ENCODE results near the gene MCM9.
"Not testable (repeated sequence)": the region's sequence is repeated elsewhere in the genome, so short reads cannot be mapped to it uniquely, and the experiment has no call there.

MCM9 gene

DNA sequence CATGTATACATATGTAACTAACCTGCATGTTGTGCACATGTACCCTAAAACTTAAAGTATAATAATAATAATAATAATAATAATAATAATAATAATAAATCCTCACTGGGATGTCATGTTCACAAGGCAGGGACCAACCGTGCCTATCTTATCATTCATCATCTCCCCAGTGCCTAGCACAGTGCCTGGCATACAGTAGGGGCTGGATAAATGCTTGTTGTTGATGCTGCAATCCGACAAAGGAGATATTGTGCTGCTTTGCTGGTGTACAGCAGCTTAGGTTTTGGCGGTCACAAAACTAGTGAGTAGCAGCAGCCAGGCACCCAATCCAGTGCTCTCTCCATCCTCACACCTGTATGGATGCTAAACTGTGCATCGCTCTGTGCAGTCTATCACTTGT, 135.1 kb downstream of the MCM9 start:
- H3K27ac Mint-ChIP-seq, result no peak overlapping the region
- no peak overlapping the region for H3K4me3 Mint-ChIP-seq
- no peaks in the 10 kb centered on the region for H3K27me3 Mint-ChIP-seq (ENCODE audit: low read depth)

DNA sequence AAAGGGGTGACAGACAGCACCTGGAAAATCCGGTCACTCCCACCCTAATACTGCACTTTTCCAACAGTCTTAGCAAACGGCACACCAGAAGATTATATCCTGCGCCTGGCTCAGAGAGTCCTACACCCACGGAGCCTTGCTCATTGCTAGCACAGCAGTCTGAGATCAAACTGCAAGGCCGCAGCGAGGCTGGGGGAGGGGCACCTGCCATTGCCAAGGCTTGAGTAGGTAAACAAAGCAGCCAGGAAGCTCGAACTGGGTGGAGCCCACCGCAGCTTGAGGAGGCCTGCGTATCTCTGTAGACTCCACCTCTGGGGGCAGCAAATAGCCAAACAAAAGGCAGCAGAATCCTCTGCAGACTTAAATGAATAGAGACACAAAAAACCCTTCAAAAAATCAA, 138.4 kb downstream of the MCM9 start:
- H3K27ac Mint-ChIP-seq, result peak overlapping the region; percentile 96
- H3K4me1 Mint-ChIP-seq (ENCODE audit: low read depth), result peaks cover 32% of the 10 kb centered on the region
- H3K4me3 Mint-ChIP-seq, result peak overlapping the region; percentile 85
- not testable (repeated sequence) for H3K27me3 Mint-ChIP-seq (ENCODE audit: low read depth)
- H3K36me3 Mint-ChIP-seq (ENCODE audit: low read depth), result peaks cover 24% of the 10 kb centered on the region
- peaks cover 24% of the 10 kb centered on the region for H3K9me3 Mint-ChIP-seq

More for the DNA sequence above, 135.1 kb downstream of the MCM9 start:
- H3K9me3 Mint-ChIP-seq, result peaks cover 18% of the 10 kb centered on the region
- peaks cover 23% of the 10 kb centered on the region for H3K36me3 Mint-ChIP-seq (ENCODE audit: low read depth)
- peaks cover 32% of the 10 kb centered on the region for H3K4me1 Mint-ChIP-seq (ENCODE audit: low read depth)

DNA sequence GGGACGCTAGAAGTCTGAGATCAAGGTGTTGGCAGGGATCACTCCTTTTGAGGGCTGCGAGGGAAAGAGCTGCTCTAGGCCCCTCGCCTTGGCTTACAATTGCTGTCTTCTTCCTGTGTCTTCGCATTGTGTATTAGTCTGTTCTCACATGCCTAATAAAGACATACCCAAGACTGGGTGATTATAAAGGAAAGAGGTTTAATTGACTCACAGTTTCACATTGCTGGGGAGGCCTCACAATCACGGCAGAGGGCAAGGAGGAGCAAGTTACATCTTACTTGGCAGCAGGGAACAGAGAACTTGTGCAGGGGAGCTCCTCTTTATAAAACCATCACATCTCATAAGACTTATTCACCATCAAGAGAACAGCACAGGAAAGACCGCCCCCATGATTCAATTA, 143.5 kb downstream of the MCM9 start:
- Mint-ChIP-seq H3K9me3 (peaks cover 20% of the 10 kb centered on the region), H3K36me3 (ENCODE audit: low read depth) (peaks cover 12% of the 10 kb centered on the region), H3K27ac (no peak overlapping the region), H3K4me3 (no peak overlapping the region), H3K4me1 (ENCODE audit: low read depth) (peaks cover 24% of the 10 kb centered on the region), H3K27me3 (ENCODE audit: low read depth) (no peaks in the 10 kb centered on the region)

DNA sequence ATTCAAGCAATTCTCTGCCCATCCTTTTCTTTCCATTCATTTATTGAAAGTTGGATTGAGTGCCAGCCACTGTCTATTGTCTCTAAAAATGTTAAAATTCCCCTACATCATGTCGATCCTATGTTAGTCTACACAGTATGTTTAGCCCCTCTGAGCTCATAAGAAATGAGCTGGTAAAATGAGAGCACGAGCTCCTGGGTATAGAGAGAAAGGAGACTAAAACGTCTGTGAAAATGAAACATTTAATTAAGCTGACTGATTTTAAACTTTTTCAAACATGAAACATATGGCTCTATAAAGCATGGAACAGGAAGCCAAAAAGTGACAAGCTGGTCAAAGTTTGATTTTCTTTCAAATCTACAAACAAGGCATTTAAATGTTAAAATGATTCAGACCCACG, 145.0 kb downstream of the MCM9 start:
- no peak overlapping the region for H3K27ac Mint-ChIP-seq

DNA sequence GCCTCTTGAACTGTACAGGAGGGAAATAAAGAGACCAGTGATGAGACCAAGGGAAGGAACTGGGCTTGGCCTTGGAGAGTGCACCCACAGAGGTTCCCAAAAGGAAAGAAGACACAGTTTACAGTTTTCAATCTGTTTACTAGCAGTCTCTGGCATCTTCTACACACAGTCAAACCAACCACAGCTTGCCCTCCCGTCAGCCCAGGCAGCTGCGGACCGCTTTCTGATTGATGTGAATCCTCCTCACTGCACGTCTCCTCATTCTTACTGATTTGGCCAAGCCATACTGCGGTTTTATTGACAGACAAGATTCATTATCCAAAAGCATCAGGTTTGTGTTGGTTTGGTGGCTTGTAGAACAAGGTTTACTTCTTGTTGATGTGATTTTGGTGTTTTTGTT, 145.5 kb downstream of the MCM9 start:
- H3K27me3 Mint-ChIP-seq (ENCODE audit: low read depth), result no peaks in the 10 kb centered on the region
- peaks cover 15% of the 10 kb centered on the region for H3K4me1 Mint-ChIP-seq (ENCODE audit: low read depth)
- no peak overlapping the region for H3K27ac Mint-ChIP-seq
- peaks cover 5% of the 10 kb centered on the region for H3K9me3 Mint-ChIP-seq
- no peak overlapping the region for H3K4me3 Mint-ChIP-seq
- peaks cover 2% of the 10 kb centered on the region for H3K36me3 Mint-ChIP-seq (ENCODE audit: low read depth)

More for the DNA sequence above, 145.0 kb downstream of the MCM9 start:
- no peaks in the 10 kb centered on the region for H3K27me3 Mint-ChIP-seq (ENCODE audit: low read depth)
- no peak overlapping the region for H3K4me3 Mint-ChIP-seq
- peaks cover 15% of the 10 kb centered on the region for H3K4me1 Mint-ChIP-seq (ENCODE audit: low read depth)
- H3K36me3 Mint-ChIP-seq (ENCODE audit: low read depth), result peaks cover 4% of the 10 kb centered on the region
- peaks cover 8% of the 10 kb centered on the region for H3K9me3 Mint-ChIP-seq

DNA sequence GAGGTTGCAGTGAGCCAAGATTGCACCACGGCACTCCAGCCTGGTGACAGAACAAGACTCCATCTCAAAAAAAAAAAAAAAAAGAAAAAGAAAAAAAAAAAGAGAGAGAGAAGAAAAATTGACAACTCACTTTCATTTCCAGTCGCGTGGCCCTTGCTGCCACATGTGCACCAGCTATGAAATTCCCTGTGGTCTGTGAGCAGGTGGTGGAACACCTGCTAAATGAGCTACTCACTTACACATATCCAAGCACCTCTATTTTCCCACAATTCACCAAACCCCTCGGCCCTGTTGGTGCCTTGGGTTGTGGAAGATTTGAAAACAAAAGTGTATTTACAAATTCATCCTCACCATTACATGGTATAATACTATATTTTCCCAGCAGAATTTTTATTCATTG, 146.3 kb downstream of the MCM9 start:
- Mint-ChIP-seq H3K27me3 (ENCODE audit: low read depth) (peaks cover 3% of the 10 kb centered on the region), H3K9me3 (peaks cover 5% of the 10 kb centered on the region), H3K4me3 (no peak overlapping the region), H3K36me3 (ENCODE audit: low read depth) (peaks cover 2% of the 10 kb centered on the region), H3K4me1 (ENCODE audit: low read depth) (peaks cover 15% of the 10 kb centered on the region), H3K27ac (no peak overlapping the region)

DNA sequence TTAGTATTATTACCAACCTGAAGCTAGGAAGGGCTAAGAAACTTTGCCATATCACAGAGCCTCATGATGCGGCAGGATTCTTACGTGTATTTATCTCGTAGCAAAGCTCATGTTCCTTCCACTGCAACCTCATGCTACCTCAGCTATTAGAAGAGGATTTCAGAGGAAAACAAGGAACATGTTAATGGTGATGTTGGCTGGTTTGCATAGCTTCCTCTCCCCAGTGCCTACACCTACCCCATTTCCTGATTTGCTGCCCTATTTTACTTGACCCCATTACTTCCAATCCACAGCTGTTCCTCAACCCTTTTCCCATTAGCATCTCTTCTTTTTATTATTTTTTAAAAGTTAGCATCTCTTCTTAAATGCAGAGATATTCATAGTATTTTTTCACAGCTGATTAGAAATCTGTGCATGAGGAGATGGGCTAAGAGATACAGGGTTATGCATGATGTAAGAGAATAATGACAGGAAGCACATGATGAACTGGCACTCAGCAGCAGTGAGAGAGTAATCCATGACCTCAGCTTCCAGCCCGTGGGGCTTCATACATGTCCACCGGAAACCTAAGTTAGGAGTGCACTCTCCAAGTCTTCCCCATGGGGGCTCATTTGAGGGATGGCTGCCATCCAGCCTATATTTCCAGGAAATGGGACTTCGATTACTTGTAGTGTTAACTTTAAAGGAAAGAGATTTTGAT, 147.1 kb downstream of the MCM9 start:
- Mint-ChIP-seq H3K9me3 (peaks cover 5% of the 10 kb centered on the region), H3K27me3 (ENCODE audit: low read depth) (peaks cover 5% of the 10 kb centered on the region), H3K4me3 (no peak overlapping the region)

DNA sequence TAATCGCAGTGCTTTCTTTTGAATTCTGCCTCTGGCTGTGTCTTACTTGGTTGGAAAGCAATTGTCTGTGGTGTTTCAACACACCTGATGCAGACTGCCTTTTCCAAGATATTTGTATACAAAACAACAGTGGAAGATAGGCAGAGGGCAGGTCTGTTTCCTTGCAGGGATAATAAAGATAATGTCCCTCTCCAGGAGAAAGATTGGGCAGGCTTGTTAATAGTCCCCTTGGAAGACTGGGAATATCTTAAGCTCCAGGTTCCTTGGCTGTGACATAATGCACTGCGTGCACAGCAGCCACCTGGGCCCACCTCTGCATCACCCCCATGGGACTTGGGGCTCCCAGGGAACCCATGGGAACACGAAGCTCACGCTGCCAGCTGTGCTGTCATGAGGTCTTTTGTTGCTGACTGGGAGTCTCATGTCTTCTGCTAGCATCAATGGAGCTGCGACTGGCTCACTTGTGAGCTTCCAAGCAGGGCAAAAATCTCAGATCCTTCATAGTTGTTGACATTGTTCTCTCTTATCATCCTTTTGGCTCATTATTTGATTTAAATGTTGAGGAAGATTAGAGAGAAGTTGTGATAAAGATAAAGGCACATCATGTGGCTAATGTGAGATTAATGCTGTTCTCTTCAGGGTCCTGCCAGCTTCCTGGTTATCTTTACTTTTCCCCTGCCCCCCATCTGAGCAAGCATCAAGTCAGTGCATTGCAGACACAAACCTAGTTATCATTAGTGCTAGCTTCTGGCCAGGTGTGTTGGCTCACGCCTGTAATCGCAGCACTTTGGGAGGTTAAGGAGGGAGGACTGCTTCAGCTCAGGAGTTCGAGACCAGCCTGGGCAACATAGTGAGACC, 148.1 kb downstream of the MCM9 start:
- Mint-ChIP-seq H3K4me3 (no peak overlapping the region), H3K4me1 (ENCODE audit: low read depth) (peaks cover 15% of the 10 kb centered on the region), H3K27ac (no peak overlapping the region), H3K27me3 (ENCODE audit: low read depth) (peaks cover 11% of the 10 kb centered on the region), H3K9me3 (no peaks in the 10 kb centered on the region), H3K36me3 (ENCODE audit: low read depth) (peaks cover 2% of the 10 kb centered on the region)

More for the DNA sequence above, 147.1 kb downstream of the MCM9 start:
- H3K36me3 Mint-ChIP-seq (ENCODE audit: low read depth), result peaks cover 2% of the 10 kb centered on the region
- H3K27ac Mint-ChIP-seq, result peak overlapping the region; percentile 52
- peaks cover 15% of the 10 kb centered on the region for H3K4me1 Mint-ChIP-seq (ENCODE audit: low read depth)

DNA sequence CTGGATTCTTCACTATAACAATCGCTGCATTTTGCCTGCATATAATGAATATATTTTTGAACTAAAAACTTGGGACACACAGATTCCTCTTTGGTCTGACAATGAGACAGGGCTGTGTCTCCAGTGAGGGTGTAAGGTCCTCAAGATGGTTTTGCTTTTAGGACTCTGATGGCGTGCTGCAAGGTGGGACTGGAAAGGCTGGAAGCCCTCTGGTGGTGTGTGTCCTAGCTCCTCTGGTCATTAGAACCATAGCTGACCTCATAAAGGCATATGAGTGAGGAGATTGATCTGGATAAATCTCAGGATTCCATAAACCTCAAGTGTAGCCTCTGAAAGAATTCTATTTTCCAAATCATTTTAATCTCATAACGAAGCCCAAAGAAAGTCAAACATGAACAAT, 149.4 kb downstream of the MCM9 start:
- no peak overlapping the region for H3K4me3 Mint-ChIP-seq
- no peaks in the 10 kb centered on the region for H3K36me3 Mint-ChIP-seq (ENCODE audit: low read depth)
- peaks cover 15% of the 10 kb centered on the region for H3K27me3 Mint-ChIP-seq (ENCODE audit: low read depth)
- peaks cover 13% of the 10 kb centered on the region for H3K4me1 Mint-ChIP-seq (ENCODE audit: low read depth)
- H3K27ac Mint-ChIP-seq, result no peak overlapping the region
- H3K9me3 Mint-ChIP-seq, result no peaks in the 10 kb centered on the region

DNA sequence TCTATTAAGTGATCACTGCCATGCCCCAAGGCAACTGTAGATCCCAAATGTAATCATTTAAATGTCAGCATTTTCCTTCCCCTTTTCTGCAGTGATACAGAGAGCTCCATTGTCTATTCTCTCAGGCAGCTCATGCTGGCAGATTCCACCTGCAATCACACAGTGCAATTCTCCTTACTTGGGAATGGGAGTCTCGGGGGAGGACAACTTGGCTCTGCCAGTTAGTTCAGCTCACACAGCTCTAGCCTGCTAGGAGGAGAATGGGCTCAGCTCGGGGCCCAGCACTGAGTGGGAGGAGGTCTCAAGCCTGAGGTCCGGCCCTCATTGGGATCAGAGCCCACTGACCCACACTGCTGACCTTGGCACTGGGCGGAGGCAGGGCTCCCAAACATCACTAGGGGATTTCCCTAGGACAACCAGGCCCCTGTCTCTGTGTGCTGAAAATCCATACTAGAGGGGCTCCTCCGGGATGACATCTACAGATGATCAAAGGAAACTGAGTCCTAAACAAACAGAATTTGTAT, 150.3 kb downstream of the MCM9 start:
- Mint-ChIP-seq H3K4me1 (ENCODE audit: low read depth) (peaks cover 12% of the 10 kb centered on the region), H3K4me3 (no peak overlapping the region), H3K36me3 (ENCODE audit: low read depth) (no peaks in the 10 kb centered on the region), H3K27ac (no peak overlapping the region), H3K9me3 (no peaks in the 10 kb centered on the region), H3K27me3 (ENCODE audit: low read depth) (peaks cover 21% of the 10 kb centered on the region)

DNA sequence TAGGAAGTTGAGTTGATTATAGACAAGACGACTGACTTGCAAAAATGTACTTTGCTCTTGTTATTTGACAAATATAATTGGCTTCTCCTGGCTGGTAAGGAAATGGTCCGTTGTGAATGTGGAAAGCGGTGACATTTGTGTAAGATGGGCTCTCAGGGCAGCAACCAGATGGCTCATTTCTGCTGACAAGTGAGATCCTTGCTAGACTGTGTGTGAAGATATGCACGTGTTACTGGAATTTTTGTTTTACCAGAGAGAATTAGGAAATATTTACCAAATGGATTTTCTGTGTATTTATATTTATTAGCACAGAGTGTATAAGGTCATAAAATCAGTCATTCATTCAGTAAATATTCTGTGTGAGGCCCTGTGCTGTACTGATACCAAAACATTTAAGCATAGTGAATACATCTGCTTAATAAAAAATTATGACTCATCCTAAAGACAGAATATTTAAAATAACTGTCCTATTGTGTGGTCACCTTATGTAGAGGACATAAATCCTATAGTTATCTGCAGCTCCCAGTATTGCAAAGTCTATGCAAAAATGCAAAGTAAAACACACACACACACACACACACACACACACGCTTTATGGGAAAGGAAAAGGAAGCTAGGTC, 150.9 kb downstream of the MCM9 start:
- Mint-ChIP-seq H3K27me3 (ENCODE audit: low read depth) (peaks cover 21% of the 10 kb centered on the region), H3K9me3 (no peaks in the 10 kb centered on the region), H3K4me3 (no peak overlapping the region), H3K36me3 (ENCODE audit: low read depth) (no peaks in the 10 kb centered on the region), H3K4me1 (ENCODE audit: low read depth) (peaks cover 12% of the 10 kb centered on the region), H3K27ac (no peak overlapping the region)

DNA sequence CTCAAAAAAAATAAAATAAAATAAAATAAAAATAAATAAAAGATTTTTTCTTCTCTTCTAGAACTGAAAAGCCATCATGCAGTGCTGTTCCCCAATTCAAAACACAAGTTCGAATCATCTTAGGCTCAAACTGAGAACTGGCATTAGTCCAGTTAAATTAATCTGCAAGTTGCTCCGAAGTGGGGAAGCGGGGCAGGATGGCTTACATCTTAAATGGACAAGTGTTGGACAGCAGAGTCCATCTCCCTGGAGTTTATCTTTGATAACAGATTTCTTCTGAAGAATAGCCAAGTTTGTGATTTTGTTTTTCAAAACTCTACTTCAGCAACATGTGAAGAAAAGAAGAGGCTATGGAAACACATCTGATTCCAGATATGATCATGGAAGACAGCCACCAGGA, 152.3 kb downstream of the MCM9 start:
- H3K36me3 Mint-ChIP-seq (ENCODE audit: low read depth), result no peaks in the 10 kb centered on the region
- H3K9me3 Mint-ChIP-seq, result no peaks in the 10 kb centered on the region
- no peak overlapping the region for H3K27ac Mint-ChIP-seq
- peaks cover 21% of the 10 kb centered on the region for H3K27me3 Mint-ChIP-seq (ENCODE audit: low read depth)
- peaks cover 4% of the 10 kb centered on the region for H3K4me1 Mint-ChIP-seq (ENCODE audit: low read depth)
- H3K4me3 Mint-ChIP-seq, result no peak overlapping the region

DNA sequence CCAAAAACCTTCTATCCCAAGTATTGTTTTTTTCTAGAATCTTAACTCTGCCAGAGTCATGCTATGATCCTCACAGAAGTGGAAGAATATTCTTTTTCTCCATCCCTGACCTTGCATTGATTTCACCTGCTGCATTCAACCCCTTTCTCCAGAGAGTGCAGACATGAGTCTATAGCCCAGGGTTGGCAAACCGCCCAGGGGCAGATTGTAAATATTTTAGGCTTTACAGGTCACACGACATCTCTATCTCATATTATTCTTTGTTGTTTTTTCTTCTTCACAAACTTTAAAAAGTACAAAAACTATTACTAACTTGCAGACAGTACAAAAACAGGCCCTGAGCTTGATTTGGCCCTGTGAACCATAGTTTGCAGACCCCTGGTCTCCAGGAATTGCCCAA, 153.1 kb downstream of the MCM9 start:
- H3K27me3 Mint-ChIP-seq (ENCODE audit: low read depth), result peaks cover 21% of the 10 kb centered on the region
- H3K4me1 Mint-ChIP-seq (ENCODE audit: low read depth), result peaks cover 9% of the 10 kb centered on the region
- no peak overlapping the region for H3K27ac Mint-ChIP-seq
- no peaks in the 10 kb centered on the region for H3K36me3 Mint-ChIP-seq (ENCODE audit: low read depth)
- no peak overlapping the region for H3K4me3 Mint-ChIP-seq
- no peaks in the 10 kb centered on the region for H3K9me3 Mint-ChIP-seq

DNA sequence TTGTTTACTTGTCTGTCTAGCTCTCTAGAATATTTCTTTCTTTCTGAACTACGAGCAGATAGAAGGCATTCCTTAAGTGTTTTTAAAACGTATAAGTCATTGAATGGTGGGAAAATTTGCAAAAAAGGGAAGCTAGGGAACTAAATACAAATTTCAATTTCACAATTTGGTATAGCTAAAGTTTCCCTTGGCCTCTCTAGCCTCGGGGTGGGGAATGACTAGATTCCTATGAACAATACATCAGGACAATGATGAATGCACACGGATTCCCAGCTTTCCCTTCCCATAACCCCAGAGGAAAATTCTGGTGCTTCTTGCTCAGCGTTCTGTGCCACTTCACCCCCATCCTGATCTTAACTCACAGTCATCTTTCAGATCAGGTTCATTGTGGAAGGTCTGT, 154.3 kb downstream of the MCM9 start:
- Mint-ChIP-seq H3K4me1 (ENCODE audit: low read depth) (peaks cover 15% of the 10 kb centered on the region), H3K9me3 (no peaks in the 10 kb centered on the region), H3K36me3 (ENCODE audit: low read depth) (no peaks in the 10 kb centered on the region), H3K27me3 (ENCODE audit: low read depth) (peaks cover 21% of the 10 kb centered on the region), H3K27ac (no peak overlapping the region), H3K4me3 (no peak overlapping the region)
